Right renal pelvis (tissue), 4 donors: Measurements from ENCODE around the gene PRR29. TPM values are rescaled to one million over a fixed set of nuclear protein-coding genes. Genes with fewer than 3 reads are reported as not detected.

Source experiments
- DNase-seq, 4 donors: peaks; one replicate each; pipeline ENCODE4 v3.0.0-alpha.2; 2013; ENCODE audit warnings: low read depth in 4 of 4, low spot score in 3 of 4, missing footprints in 1 of 4
- polyA plus RNA-seq, 4 donors: library from polyadenylated mRNA; unstranded; fragments of 120-200 nt; gene quantifications; one replicate each; pipeline ENCODE4 v1.2.1, GENCODE V29; 2013; ENCODE audit not compliant: insufficient read length in 4 of 4

The PRR29 gene
- polyA plus RNA-seq, 4 donors = 3.4 to 4.0 (median 3.7) TPM

GRCh38 chr17:64038331-64039105 lies 40.4 kb downstream of the PRR29 start:
- no peak for DNase-seq

- no peak for DNase-seq
Observed at GRCh38 chr17:64039106-64039400, 40.9 kb downstream of the PRR29 start.

DNA sequence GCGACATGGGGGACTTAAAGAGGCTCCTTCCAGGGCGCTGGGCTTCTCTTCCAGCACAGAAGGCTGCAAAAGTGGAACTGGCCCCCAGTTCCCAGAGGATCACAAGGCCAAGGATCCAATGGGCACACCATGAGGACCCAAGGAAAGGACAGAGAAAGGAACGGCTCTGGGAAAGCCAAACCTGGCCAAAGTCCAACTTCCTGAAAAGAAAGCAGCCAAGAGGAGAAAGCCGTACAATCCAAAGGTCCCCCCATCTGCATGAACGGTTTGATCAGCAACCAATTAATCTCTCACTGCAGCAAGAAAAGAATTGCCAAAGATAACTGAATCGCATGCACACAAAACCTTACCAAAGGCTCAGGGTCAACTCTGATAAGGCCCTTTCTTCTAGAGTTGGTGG lies 42.1 kb downstream of the PRR29 start:
- DNase-seq = no peak

- no peak for DNase-seq
Observed at GRCh38 chr17:64041912-64042311, 43.8 kb downstream of the PRR29 start.

DNA sequence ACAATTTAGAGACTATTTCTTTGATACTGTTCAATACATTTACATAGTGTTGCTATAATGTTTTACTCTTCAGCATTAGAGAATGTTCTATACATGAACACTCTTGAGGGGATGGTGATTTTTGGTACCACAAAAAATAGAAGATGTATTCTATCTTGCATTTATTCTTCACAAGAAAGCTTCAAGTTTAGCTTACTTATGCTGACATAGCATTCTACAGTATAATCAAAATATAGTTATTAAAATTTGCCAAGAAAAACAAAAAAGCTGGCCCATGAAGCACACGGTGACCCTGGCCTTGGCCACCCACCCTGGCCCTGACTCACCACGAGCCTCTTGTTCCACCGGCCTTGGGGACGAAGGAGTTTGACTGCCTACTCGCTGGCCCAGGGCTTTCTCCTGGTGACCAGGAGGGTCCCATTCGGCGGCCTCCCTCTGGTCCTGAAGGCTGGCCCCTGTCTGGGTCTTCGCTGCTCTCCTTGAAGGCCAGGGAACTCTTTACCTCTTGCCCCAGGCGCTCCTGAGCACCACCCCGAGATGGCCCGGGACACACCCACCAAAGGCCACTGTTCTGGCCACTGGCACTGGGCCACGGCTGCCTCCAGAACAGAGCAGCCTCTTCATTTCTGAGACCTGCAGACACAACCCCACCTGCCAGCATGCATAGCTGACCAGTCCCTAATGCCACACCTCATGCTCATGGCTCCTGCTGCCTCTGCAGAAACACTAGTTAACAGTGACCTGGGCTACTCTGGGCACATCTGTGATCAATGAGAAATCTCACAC lies 44.7 kb downstream of the PRR29 start:
- no peak for DNase-seq

DNA sequence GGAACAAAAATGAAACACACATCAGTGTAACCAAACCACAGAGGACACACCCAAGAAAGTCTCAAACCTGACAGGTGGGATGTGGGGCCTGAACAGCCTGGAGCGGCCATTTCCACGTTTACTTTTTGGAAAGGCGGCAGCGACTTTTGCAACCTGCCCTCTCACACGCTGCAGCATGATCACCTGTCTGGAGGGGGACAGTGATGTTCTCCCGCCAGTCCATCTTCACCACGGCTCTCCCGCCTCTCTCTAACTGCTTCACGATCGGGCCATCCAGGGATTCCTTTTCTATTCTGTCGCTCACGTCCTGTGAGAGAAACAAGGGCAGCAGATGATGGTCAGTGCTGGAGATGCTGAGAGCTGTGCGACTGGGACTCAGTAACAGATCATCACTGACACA lies 47.0 kb downstream of the PRR29 start:
- DNase-seq = no peak

GRCh38 chr17:64048805-64049204 lies 50.7 kb downstream of the PRR29 start:
- DNase-seq = no peak

- DNase-seq = no peak
Observed at GRCh38 chr17:64051153-64051552, 53.0 kb downstream of the PRR29 start.

GRCh38 chr17:64053101-64053500 lies 55.0 kb downstream of the PRR29 start:
- no peak for DNase-seq

Other genes starting within 250 kb of the PRR29 start
- gene CCDC47, start 224.8 kb upstream of the PRR29 start, polyA plus RNA-seq = 100 to 1,000 TPM; 104 to 120 (median 113) TPM
- gene DDX42, start 224.2 kb upstream of the PRR29 start, polyA plus RNA-seq = 100 to 1,000 TPM; 141 to 199 (median 177) TPM
- 100 to 1,000 TPM; 179 to 189 (median 184) TPM for gene PSMC5, start 170.9 kb upstream of the PRR29 start, polyA plus RNA-seq
- gene FTSJ3, start 170.7 kb upstream of the PRR29 start, polyA plus RNA-seq = 10 to 100 TPM; 56.2 to 69.1 (median 60.3) TPM
- gene SMARCD2, start 155.7 kb upstream of the PRR29 start, polyA plus RNA-seq = 10 to 100 TPM; 53.2 to 60.0 (median 56.6) TPM
- 1 to 10 TPM in 1 of 4 donors, not detected in 3; 2.4 TPM for gene CSH2, start 124.7 kb upstream of the PRR29 start, polyA plus RNA-seq
- not detected for gene GH2, start 116.4 kb upstream of the PRR29 start, polyA plus RNA-seq
- gene CSH1, start 101.8 kb upstream of the PRR29 start, polyA plus RNA-seq = 1 to 10 TPM in 2 of 4 donors, under 1 TPM in 1, not detected in 1; 0.98 to 5.2 (median 1.3) TPM
- gene CSHL1, start 87.1 kb upstream of the PRR29 start, polyA plus RNA-seq = not detected
- not detected for gene GH1, start 79.5 kb upstream of the PRR29 start, polyA plus RNA-seq
- 1 to 10 TPM; 2.1 to 3.2 (median 2.3) TPM for gene CD79B, start 66.0 kb upstream of the PRR29 start, polyA plus RNA-seq
- gene SCN4A, start 25.4 kb upstream of the PRR29 start, polyA plus RNA-seq = 1 to 10 TPM in 2 of 4 donors, under 1 TPM in 2; 0.72 to 1.3 (median 1.0) TPM
- 10 to 100 TPM; 28.7 to 32.6 (median 31.1) TPM for gene ICAM2, start 22.3 kb downstream of the PRR29 start, polyA plus RNA-seq
- 10 to 100 TPM in 2 of 4 donors, 1 to 10 TPM in 2; 8.8 to 10.7 (median 9.5) TPM for gene ERN1, start 131.8 kb downstream of the PRR29 start, polyA plus RNA-seq